ENCODE data around the gene HDHD3.

GRCh38 chr9:113425072-113425471 lies 48.3 kb upstream of the HDHD3 start:
- TF ChIP-seq, protein P1, sequence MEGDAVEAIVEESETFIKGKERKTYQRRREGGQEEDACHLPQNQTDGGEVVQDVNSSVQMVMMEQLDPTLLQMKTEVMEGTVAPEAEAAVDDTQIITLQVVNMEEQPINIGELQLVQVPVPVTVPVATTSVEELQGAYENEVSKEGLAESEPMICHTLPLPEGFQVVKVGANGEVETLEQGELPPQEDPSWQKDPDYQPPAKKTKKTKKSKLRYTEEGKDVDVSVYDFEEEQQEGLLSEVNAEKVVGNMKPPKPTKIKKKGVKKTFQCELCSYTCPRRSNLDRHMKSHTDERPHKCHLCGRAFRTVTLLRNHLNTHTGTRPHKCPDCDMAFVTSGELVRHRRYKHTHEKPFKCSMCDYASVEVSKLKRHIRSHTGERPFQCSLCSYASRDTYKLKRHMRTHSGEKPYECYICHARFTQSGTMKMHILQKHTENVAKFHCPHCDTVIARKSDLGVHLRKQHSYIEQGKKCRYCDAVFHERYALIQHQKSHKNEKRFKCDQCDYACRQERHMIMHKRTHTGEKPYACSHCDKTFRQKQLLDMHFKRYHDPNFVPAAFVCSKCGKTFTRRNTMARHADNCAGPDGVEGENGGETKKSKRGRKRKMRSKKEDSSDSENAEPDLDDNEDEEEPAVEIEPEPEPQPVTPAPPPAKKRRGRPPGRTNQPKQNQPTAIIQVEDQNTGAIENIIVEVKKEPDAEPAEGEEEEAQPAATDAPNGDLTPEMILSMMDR (IDR thresholded peaks at IDR 0.05): no peak
- TF ChIP-seq EZH2 (IDR thresholded peaks at IDR 0.05): no peak
